Measurements from ENCODE around the gene PACRG. TPM values are rescaled to one million over a fixed set of nuclear protein-coding genes. Genes with fewer than 3 reads are reported as not detected.

Gene PACRG
- total RNA-seq, 1 experiment from 2014 or later, result 0.59 TPM

DNA sequence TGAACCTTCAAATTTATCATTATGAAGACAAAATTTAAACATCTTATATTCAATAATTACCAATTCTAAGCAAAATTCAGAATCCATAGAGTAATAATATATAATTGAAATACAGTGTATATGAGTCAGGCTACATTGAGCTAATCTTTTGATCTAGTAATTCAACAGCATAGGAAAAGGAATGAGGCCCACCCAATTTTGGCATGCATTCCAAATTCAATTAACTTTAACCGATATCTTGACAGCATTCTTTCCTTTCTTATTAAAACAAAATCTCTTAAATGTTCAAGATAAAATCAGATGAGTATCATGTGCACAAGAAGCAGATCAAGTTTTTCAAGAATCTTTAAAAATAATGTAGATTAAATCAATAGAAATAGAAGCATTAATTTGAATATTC is 553.9 kb downstream of the PACRG start:
- intact Hi-C loops (cut with micrococcal nuclease; ENCODE audit: unreplicated experiment) (no loop called here), in situ Hi-C loops (cut with HindIII; ENCODE audit: low pct_unique_long_range_greater_than_20kb, low sequenced_read_pairs) (no loop called here)
- H3K9me3 ChIP-seq (ENCODE audit: control insufficient read depth, insufficient read depth, low read depth, low read length), result no peaks in the 10 kb centered on the region
- ATAC-seq (no peak), DNase-seq (ENCODE audit: low read depth, low spot score) (no peak)
- POLR2A ChIA-PET, result no interaction called here
- TF ChIP-seq SIN3A (IDR thresholded peaks at IDR 0.05; ENCODE audit: borderline replicate concordance, insufficient read depth, low read depth, low read length) (no peak), TCF7L2 (IDR thresholded peaks at IDR 0.05; ENCODE audit: low read depth, low read length) (no peak), POLR2AphosphoS5 (IDR thresholded peaks at IDR 0.05; ENCODE audit: low read depth, low read length) (no peak), CTCF (IDR thresholded peaks at IDR 0.05) (no peak)
- TF ChIP-seq, protein P1, sequence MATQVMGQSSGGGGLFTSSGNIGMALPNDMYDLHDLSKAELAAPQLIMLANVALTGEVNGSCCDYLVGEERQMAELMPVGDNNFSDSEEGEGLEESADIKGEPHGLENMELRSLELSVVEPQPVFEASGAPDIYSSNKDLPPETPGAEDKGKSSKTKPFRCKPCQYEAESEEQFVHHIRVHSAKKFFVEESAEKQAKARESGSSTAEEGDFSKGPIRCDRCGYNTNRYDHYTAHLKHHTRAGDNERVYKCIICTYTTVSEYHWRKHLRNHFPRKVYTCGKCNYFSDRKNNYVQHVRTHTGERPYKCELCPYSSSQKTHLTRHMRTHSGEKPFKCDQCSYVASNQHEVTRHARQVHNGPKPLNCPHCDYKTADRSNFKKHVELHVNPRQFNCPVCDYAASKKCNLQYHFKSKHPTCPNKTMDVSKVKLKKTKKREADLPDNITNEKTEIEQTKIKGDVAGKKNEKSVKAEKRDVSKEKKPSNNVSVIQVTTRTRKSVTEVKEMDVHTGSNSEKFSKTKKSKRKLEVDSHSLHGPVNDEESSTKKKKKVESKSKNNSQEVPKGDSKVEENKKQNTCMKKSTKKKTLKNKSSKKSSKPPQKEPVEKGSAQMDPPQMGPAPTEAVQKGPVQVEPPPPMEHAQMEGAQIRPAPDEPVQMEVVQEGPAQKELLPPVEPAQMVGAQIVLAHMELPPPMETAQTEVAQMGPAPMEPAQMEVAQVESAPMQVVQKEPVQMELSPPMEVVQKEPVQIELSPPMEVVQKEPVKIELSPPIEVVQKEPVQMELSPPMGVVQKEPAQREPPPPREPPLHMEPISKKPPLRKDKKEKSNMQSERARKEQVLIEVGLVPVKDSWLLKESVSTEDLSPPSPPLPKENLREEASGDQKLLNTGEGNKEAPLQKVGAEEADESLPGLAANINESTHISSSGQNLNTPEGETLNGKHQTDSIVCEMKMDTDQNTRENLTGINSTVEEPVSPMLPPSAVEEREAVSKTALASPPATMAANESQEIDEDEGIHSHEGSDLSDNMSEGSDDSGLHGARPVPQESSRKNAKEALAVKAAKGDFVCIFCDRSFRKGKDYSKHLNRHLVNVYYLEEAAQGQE (IDR thresholded peaks at IDR 0.05; ENCODE audit: insufficient read depth in 1 of 2, low read depth in 2 of 2, low read length in 1 of 2), result no peak
- CTCF ChIA-PET, result no interaction called here
- no TSS peak for BruUV-seq (replicated peaks)
- H3K36me3 ChIP-seq (ENCODE audit: control insufficient read depth, insufficient read depth, low read length), result no peaks in the 10 kb centered on the region
- no peak overlapping the region for H3K27ac ChIP-seq (ENCODE audit: low read length)
- H3K4me3 ChIP-seq (ENCODE audit: low read depth in 2 of 2, low read length in 2 of 2), result no peak overlapping the region
- no peaks in the 10 kb centered on the region for H3K4me1 ChIP-seq (ENCODE audit: control insufficient read depth, insufficient read depth, low read length)
- no peaks in the 10 kb centered on the region for H3K27me3 ChIP-seq (ENCODE audit: control insufficient read depth, insufficient read depth, low read length)

GRCh38 chr6:163282672-163283071 is 554.9 kb downstream of the PACRG start:
- no peaks in the 10 kb centered on the region for H3K36me3 ChIP-seq (ENCODE audit: control insufficient read depth, insufficient read depth, low read length)
- ChIA-PET CTCF (no interaction called here), POLR2A (no interaction called here)
- DNase-seq (ENCODE audit: low read depth, low spot score) (no peak), ATAC-seq (no peak)
- H3K27ac ChIP-seq (ENCODE audit: low read length), result no peak overlapping the region
- no TSS peak for BruUV-seq (replicated peaks)
- no peaks in the 10 kb centered on the region for H3K27me3 ChIP-seq (ENCODE audit: control insufficient read depth, insufficient read depth, low read length)
- intact Hi-C loops (cut with micrococcal nuclease; ENCODE audit: unreplicated experiment), result no loop called here
- in situ Hi-C loops (cut with HindIII; ENCODE audit: low pct_unique_long_range_greater_than_20kb, low sequenced_read_pairs), result no loop called here
- TF ChIP-seq TCF7L2 (IDR thresholded peaks at IDR 0.05; ENCODE audit: low read depth, low read length) (no peak), SIN3A (IDR thresholded peaks at IDR 0.05; ENCODE audit: borderline replicate concordance, insufficient read depth, low read depth, low read length) (no peak)
- no peak overlapping the region for H3K4me3 ChIP-seq (ENCODE audit: low read depth in 2 of 2, low read length in 2 of 2)
- H3K9me3 ChIP-seq (ENCODE audit: control insufficient read depth, insufficient read depth, low read depth, low read length), result no peaks in the 10 kb centered on the region
- no peaks in the 10 kb centered on the region for H3K4me1 ChIP-seq (ENCODE audit: control insufficient read depth, insufficient read depth, low read length)

DNA sequence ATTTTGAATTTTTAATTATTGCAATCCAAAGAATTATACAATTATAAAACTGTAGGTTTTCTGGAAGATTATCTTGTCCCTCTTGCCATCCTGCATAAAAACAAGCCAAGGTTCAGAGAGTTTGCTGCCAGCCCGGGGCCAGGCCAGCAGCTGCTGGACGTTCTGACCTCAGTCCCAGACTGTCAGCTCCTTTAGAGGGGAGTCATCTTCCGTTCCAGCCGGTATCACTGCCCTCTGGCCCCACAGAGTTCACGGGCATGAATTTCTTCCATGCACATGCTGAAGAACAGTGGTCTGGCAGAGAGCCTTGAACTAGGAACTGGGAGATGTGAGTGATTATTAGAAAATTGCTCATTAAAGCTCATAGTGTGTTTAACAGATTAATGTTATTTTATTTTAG is 556.4 kb downstream of the PACRG start:
- DNase-seq (ENCODE audit: low read depth, low spot score), result no peak
- intact Hi-C loops (cut with micrococcal nuclease; ENCODE audit: unreplicated experiment), result no loop called here
- in situ Hi-C loops (cut with HindIII; ENCODE audit: low pct_unique_long_range_greater_than_20kb, low sequenced_read_pairs), result no loop called here
- no peak for ATAC-seq
- H3K36me3 ChIP-seq (ENCODE audit: control insufficient read depth, insufficient read depth, low read length), result no peaks in the 10 kb centered on the region
- H3K27ac ChIP-seq (ENCODE audit: low read length), result no peak overlapping the region
- TF ChIP-seq CTCF (IDR thresholded peaks at IDR 0.05) (no peak), TCF7L2 (IDR thresholded peaks at IDR 0.05; ENCODE audit: low read depth, low read length) (no peak), POLR2AphosphoS5 (IDR thresholded peaks at IDR 0.05; ENCODE audit: low read depth, low read length) (no peak), SIN3A (IDR thresholded peaks at IDR 0.05; ENCODE audit: borderline replicate concordance, insufficient read depth, low read depth, low read length) (no peak)
- TF ChIP-seq, protein P1 (IDR thresholded peaks at IDR 0.05; ENCODE audit: insufficient read depth in 1 of 2, low read depth in 2 of 2, low read length in 1 of 2), result no peak
- ChIA-PET POLR2A (no interaction called here), CTCF (no interaction called here)
- no peak overlapping the region for H3K4me3 ChIP-seq (ENCODE audit: low read depth in 2 of 2, low read length in 2 of 2)
- H3K9me3 ChIP-seq (ENCODE audit: control insufficient read depth, insufficient read depth, low read depth, low read length), result no peaks in the 10 kb centered on the region
- H3K4me1 ChIP-seq (ENCODE audit: control insufficient read depth, insufficient read depth, low read length), result no peaks in the 10 kb centered on the region
- BruUV-seq (replicated peaks), result no TSS peak
- H3K27me3 ChIP-seq (ENCODE audit: control insufficient read depth, insufficient read depth, low read length), result no peaks in the 10 kb centered on the region
